CD4-positive, CD25-positive, alpha-beta regulatory T cell (primary cell): ENCODE results near the gene APOL4. TPM values are rescaled to one million over a fixed set of nuclear protein-coding genes. Genes with fewer than 3 reads are reported as not detected.
A peak's percentile ranks its signal among the peaks of the same experiment; 100 is the strongest.

ENCODE experiments used
- ATAC-seq, 2 donors: fragments of 150-1000 bp; cut with Tn5 transposase; one replicate each; pipeline ENCODE4 v1.10.0; 2021; ENCODE audit warnings: low read depth in 2 of 2, moderate number of reproducible peaks in 2 of 2, moderate library complexity in 1 of 2
- DNase-seq, 3 donors: peaks; one replicate each; pipeline versions ENCODE4 v3.0.0 to v3.0.0-alpha.2; 2012 to 2022; ENCODE audit warnings: mixed read lengths in 1 of 3
- H3K27ac ChIP-seq: one replicate; pipeline ENCODE4 v1.7.0; 2013; ENCODE audit warnings: mild to moderate bottlenecking, low read length; ENCODE audit not compliant: insufficient read depth, poor library complexity, severe bottlenecking
- H3K27me3 ChIP-seq: one replicate; pipeline ENCODE4 v1.7.0; 2013; ENCODE audit warnings: low read length; ENCODE audit not compliant: control insufficient read depth, insufficient read depth
- H3K36me3 ChIP-seq: one replicate; pipeline ENCODE4 v1.7.0; 2013; ENCODE audit warnings: mild to moderate bottlenecking, low read length, moderate library complexity; ENCODE audit not compliant: control insufficient read depth, insufficient read depth
- H3K4me1 ChIP-seq: 2 replicates; pipeline ENCODE4 v1.7.0; 2013; ENCODE audit warnings: mild to moderate bottlenecking, low read length; ENCODE audit not compliant: insufficient read depth, control insufficient read depth, poor library complexity, severe bottlenecking
- H3K4me3 ChIP-seq: one replicate; pipeline ENCODE4 v1.7.0; 2013; ENCODE audit warnings: low read depth, mild to moderate bottlenecking, low read length, moderate library complexity
- H3K9me3 ChIP-seq, 2 experiments: 1 replicate in 1 of 2; 2 replicates in 1 of 2; pipeline ENCODE4 v1.7.0; 2013; ENCODE audit warnings: low read length in 2 of 2, mild to moderate bottlenecking in 1 of 2, moderate library complexity in 1 of 2; ENCODE audit not compliant: control insufficient read depth in 2 of 2
- H3K27ac Mint-ChIP-seq, 3 donors: one replicate each; pipeline ENCODE4 v1.8.0; 2020 to 2022; ENCODE audit warnings: mild to moderate bottlenecking in 3 of 3, mixed read lengths in 3 of 3, moderate library complexity in 2 of 3
- H3K27me3 Mint-ChIP-seq: one replicate; pipeline ENCODE4 v1.8.0; 2022; ENCODE audit warnings: mild to moderate bottlenecking, mixed read lengths
- H3K36me3 Mint-ChIP-seq: one replicate; pipeline ENCODE4 v1.8.0; 2020; ENCODE audit warnings: mixed read lengths
- H3K4me1 Mint-ChIP-seq, 4 donors: one replicate each; pipeline ENCODE4 v1.8.0; 2020 to 2022; ENCODE audit warnings: mixed read lengths in 4 of 4, mild to moderate bottlenecking in 1 of 4
- H3K4me3 Mint-ChIP-seq, 4 donors: one replicate each; pipeline ENCODE4 v1.8.0; 2020 to 2022; ENCODE audit warnings: mild to moderate bottlenecking in 4 of 4, mixed read lengths in 4 of 4, moderate library complexity in 3 of 4
- H3K9me3 Mint-ChIP-seq, 7 donors: one replicate each; pipeline ENCODE4 v1.8.0; 2020 to 2022; ENCODE audit warnings: mixed read lengths in 7 of 7, mild to moderate bottlenecking in 3 of 7, moderate library complexity in 2 of 7
- polyA plus RNA-seq, 4 donors: library from polyadenylated mRNA; unstranded; fragments of 300-500 nt; fragmentation: Illumina TruSeq; gene quantifications; one replicate each; pipeline ENCODE4 v1.2.3, GENCODE V29; 2021
- total RNA-seq: library from RNA; stranded (reverse); gene quantifications from one replicate; pipeline ENCODE4 v1.2.3, GENCODE V29; 2022

The APOL4 gene
- total and polyA plus RNA-seq, 5 donors from 2014 or later, result not detected

GRCh38 chr22:36180038-36180880 lies 21.4 kb downstream of the APOL4 start:
- H3K27ac Mint-ChIP-seq, result no peak overlapping the region
- peak; percentile 92 to 95 for ATAC-seq
- H3K36me3 Mint-ChIP-seq, result no peaks in the 10 kb centered on the region

GRCh38 chr22:36177160-36177559 lies 24.4 kb downstream of the APOL4 start:
- H3K4me1 ChIP-seq, result peaks cover 4% of the 10 kb centered on the region
- no peak for DNase-seq
- H3K4me3 Mint-ChIP-seq, result no peak overlapping the region
- no peak for ATAC-seq
- H3K27ac Mint-ChIP-seq, result no peak overlapping the region
- no peaks in the 10 kb centered on the region for H3K36me3 Mint-ChIP-seq
- peaks cover 0 to 2% (median 0%) of the 10 kb centered on the region in 7 donors for H3K9me3 Mint-ChIP-seq
- no peaks in the 10 kb centered on the region for H3K9me3 ChIP-seq
- H3K36me3 ChIP-seq, result no peaks in the 10 kb centered on the region
- H3K27ac ChIP-seq, result no peak overlapping the region
- H3K27me3 ChIP-seq, result no peaks in the 10 kb centered on the region
- peaks cover 24% of the 10 kb centered on the region for H3K27me3 Mint-ChIP-seq
- H3K4me3 ChIP-seq, result no peak overlapping the region
- H3K4me1 Mint-ChIP-seq, result peaks cover 0 to 4% (median under 1%) of the 10 kb centered on the region in 4 donors

More at GRCh38 chr22:36180038-36180880, 21.4 kb downstream of the APOL4 start:
- DNase-seq, result peak; percentile 71 to 78 (median 72)
- Histone ChIP-seq H3K4me3 (no peak overlapping the region), H3K9me3 (no peaks in the 10 kb centered on the region), H3K36me3 (no peaks in the 10 kb centered on the region), H3K27me3 (no peaks in the 10 kb centered on the region), H3K27ac (no peak overlapping the region), H3K4me1 (peaks cover 4% of the 10 kb centered on the region)
- H3K27me3 Mint-ChIP-seq, result peaks cover 22% of the 10 kb centered on the region
- peaks cover 0 to 4% (median under 1%) of the 10 kb centered on the region in 4 donors for H3K4me1 Mint-ChIP-seq
- peaks cover 0 to 2% (median 0%) of the 10 kb centered on the region in 7 donors for H3K9me3 Mint-ChIP-seq
- no peak overlapping the region for H3K4me3 Mint-ChIP-seq

GRCh38 chr22:36175892-36176291 lies 25.7 kb downstream of the APOL4 start:
- H3K4me3 ChIP-seq, result no peak overlapping the region
- H3K27ac Mint-ChIP-seq, result no peak overlapping the region
- peaks cover 4% of the 10 kb centered on the region for H3K4me1 ChIP-seq
- H3K27ac ChIP-seq, result no peak overlapping the region
- ATAC-seq (no peak), DNase-seq (no peak)
- no peaks in the 10 kb centered on the region for H3K36me3 ChIP-seq
- H3K9me3 ChIP-seq, result no peaks in the 10 kb centered on the region
- no peaks in the 10 kb centered on the region for H3K27me3 ChIP-seq
- peaks cover 20% of the 10 kb centered on the region for H3K27me3 Mint-ChIP-seq
- no peaks in the 10 kb centered on the region for H3K36me3 Mint-ChIP-seq
- H3K4me3 Mint-ChIP-seq, result no peak overlapping the region
- peaks cover 0 to 2% (median 0%) of the 10 kb centered on the region in 7 donors for H3K9me3 Mint-ChIP-seq
- H3K4me1 Mint-ChIP-seq, result peaks cover 0 to 4% (median under 1%) of the 10 kb centered on the region in 4 donors

- Mint-ChIP-seq H3K4me3 (no peak overlapping the region), H3K27ac (no peak overlapping the region), H3K9me3 (peaks cover 0 to 5% (median 0%) of the 10 kb centered on the region in 7 donors), H3K36me3 (no peaks in the 10 kb centered on the region), H3K27me3 (peaks cover 32% of the 10 kb centered on the region), H3K4me1 (peaks cover 0 to 5% (median 2%) of the 10 kb centered on the region in 4 donors)
- Histone ChIP-seq H3K4me1 (no peaks in the 10 kb centered on the region), H3K27ac (no peak overlapping the region), H3K36me3 (no peaks in the 10 kb centered on the region), H3K4me3 (no peak overlapping the region), H3K9me3 (peaks cover 3 to 4% of the 10 kb centered on the region in 2 experiments), H3K27me3 (no peaks in the 10 kb centered on the region)
- no peak for ATAC-seq
- no peak for DNase-seq
Measured at GRCh38 chr22:36171941-36172340, 29.7 kb downstream of the APOL4 start.

GRCh38 chr22:36166518-36167220 lies 34.9 kb downstream of the APOL4 start:
- Mint-ChIP-seq H3K9me3 (peaks cover 0 to 5% (median 0%) of the 10 kb centered on the region in 7 donors), H3K27ac (peak overlapping the region in 2 of 3 donors; percentile 53 to 87), H3K4me3 (no peak overlapping the region), H3K36me3 (no peaks in the 10 kb centered on the region), H3K4me1 (peaks cover 13 to 35% (median 22%) of the 10 kb centered on the region in 4 donors), H3K27me3 (peaks cover 13% of the 10 kb centered on the region)
- H3K4me3 ChIP-seq, result no peak overlapping the region
- no peak overlapping the region for H3K27ac ChIP-seq
- no peaks in the 10 kb centered on the region for H3K27me3 ChIP-seq
- H3K36me3 ChIP-seq, result no peaks in the 10 kb centered on the region
- DNase-seq (peak in 1 of 3 donors; percentile 44), ATAC-seq (no peak)
- peaks cover 16% of the 10 kb centered on the region for H3K4me1 ChIP-seq
- H3K9me3 ChIP-seq, result peaks cover 3 to 4% of the 10 kb centered on the region in 2 experiments

GRCh38 chr22:36166086-36166485 lies 35.5 kb downstream of the APOL4 start:
- peaks cover 18 to 41% (median 28%) of the 10 kb centered on the region in 4 donors for H3K4me1 Mint-ChIP-seq
- Histone ChIP-seq H3K27ac (no peak overlapping the region), H3K9me3 (peaks cover 3 to 4% of the 10 kb centered on the region in 2 experiments), H3K4me3 (no peak overlapping the region), H3K27me3 (no peaks in the 10 kb centered on the region), H3K4me1 (peaks cover 22% of the 10 kb centered on the region), H3K36me3 (no peaks in the 10 kb centered on the region)
- no peak overlapping the region for H3K4me3 Mint-ChIP-seq
- no peak for ATAC-seq
- peaks cover 13% of the 10 kb centered on the region for H3K27me3 Mint-ChIP-seq
- DNase-seq, result no peak
- peaks cover 0 to 5% (median 0%) of the 10 kb centered on the region in 7 donors for H3K9me3 Mint-ChIP-seq
- H3K27ac Mint-ChIP-seq, result peak overlapping the region in 1 of 3 donors; percentile 23
- H3K36me3 Mint-ChIP-seq, result no peaks in the 10 kb centered on the region

GRCh38 chr22:36165141-36165540 lies 36.5 kb downstream of the APOL4 start:
- Mint-ChIP-seq H3K9me3 (peaks cover 0 to 5% (median 0%) of the 10 kb centered on the region in 7 donors), H3K4me3 (peak overlapping the region in 1 of 4 donors; percentile 25), H3K4me1 (peaks cover 18 to 50% (median 36%) of the 10 kb centered on the region in 4 donors), H3K27ac (no peak overlapping the region), H3K36me3 (no peaks in the 10 kb centered on the region), H3K27me3 (peaks cover 8% of the 10 kb centered on the region)
- DNase-seq (no peak), ATAC-seq (no peak)
- H3K4me3 ChIP-seq, result no peak overlapping the region
- H3K27me3 ChIP-seq, result no peaks in the 10 kb centered on the region
- H3K36me3 ChIP-seq, result no peaks in the 10 kb centered on the region
- peaks cover 3 to 4% of the 10 kb centered on the region in 2 experiments for H3K9me3 ChIP-seq
- no peak overlapping the region for H3K27ac ChIP-seq
- H3K4me1 ChIP-seq, result peaks cover 31% of the 10 kb centered on the region
